Adrenal gland (tissue), 12 donors: ENCODE data around the gene RFWD3. TPM values are rescaled to one million over a fixed set of nuclear protein-coding genes. Genes with fewer than 3 reads are reported as not detected.

ENCODE experiments used
- DNase-seq, 7 donors: peaks; one replicate each; pipeline ENCODE4 v3.0.0-alpha.2; 2019 to 2020
- H3K27ac ChIP-seq, 5 donors: fragments of 200-600 bp; sonication (generic) in 4 of 5; 1 replicate in 3 of 5; 2 replicates in 2 of 5; pipeline versions ENCODE4 v1.5.1 to v1.8.0; 2016 to 2020; ENCODE audit warnings: mild to moderate bottlenecking in 1 of 5
- H3K27me3 ChIP-seq: fragments of 200-600 bp; 2 replicates; pipeline ENCODE4 v1.8.0; 2021
- H3K36me3 ChIP-seq, 2 donors: fragments of 200-600 bp; replicated peaks in 1 of 2; 1 replicate in 1 of 2; 2 replicates in 1 of 2; pipeline versions ENCODE4 v1.5.1 to v1.8.0; 2018 to 2022
- H3K4me1 ChIP-seq, 2 donors: fragments of 200-600 bp; replicated peaks in 1 of 2; 1 replicate in 1 of 2; 2 replicates in 1 of 2; pipeline versions ENCODE4 v1.5.1 to v1.8.0; 2018 to 2021
- H3K4me3 ChIP-seq, 4 donors: fragments of 200-600 bp; sonication (generic) in 3 of 4; one replicate each; pipeline ENCODE4 v1.5.1; 2016 to 2018
- H3K9me3 ChIP-seq, 3 donors: fragments of 200-600 bp; sonication (generic) in 1 of 3; replicated peaks in 1 of 3; 1 replicate in 2 of 3; 2 replicates in 1 of 3; pipeline versions ENCODE4 v1.5.1 to v1.8.0; 2016 to 2021
- CTCF ChIP-seq, 6 experiments: fragments of 450-650 bp in 4 of 6; fragments of 200-600 bp in 2 of 6; sonication (generic) in 1 of 6; IDR thresholded peaks; 1 replicate in 5 of 6; 2 replicates in 1 of 6; pipeline versions ENCODE4 v1.5.1 to v1.8.0; 2016 to 2021; ENCODE audit warnings: antibody characterized with exemption in 6 of 6, mild to moderate bottlenecking in 2 of 6, moderate library complexity in 1 of 6
- POLR2A ChIP-seq, 2 donors: fragments of 450-650 bp; IDR thresholded peaks; one replicate each; pipeline ENCODE4 v1.6.1; 2017; ENCODE audit warnings: antibody characterized with exemption in 2 of 2, mild to moderate bottlenecking in 2 of 2, moderate library complexity in 1 of 2
- WGBS, 4 donors: extraction: QIAGEN DNeasy Blood & Tissue Kit in 2 of 4; methylation state at CpG; one replicate each; pipeline versions ENCODE4 v1.1.5 to v1.1.7; 2013 to 2017; 5-methylcytosine and 5-hydroxymethylcytosine counted together
- intact Hi-C, 2 donors: fragments of 100-400 bp; cut with DNase I; formaldehyde crosslinking; loops; one replicate each; pipeline versions ENCODE4 v1.14.1 to v1.15.0; 2022 to 2023
- polyA plus RNA-seq, 3 donors: library from polyadenylated mRNA; stranded (reverse); fragments of 200-250 nt in 2 of 3; fragments of 350-450 nt in 1 of 3; fragmentation: Illumina TruSeq in 1 of 3; extraction: RNeasy Lipid Tissue Mini Kit (QIAGEN cat#74804) in 1 of 3; gene quantifications; one replicate each; pipeline ENCODE4 v1.2.3, GENCODE V29; 2013 to 2014
- total RNA-seq, 9 donors: library from RNA; depleted of rRNA in 4 of 9; stranded (reverse); fragments of >200 nt in 4 of 9; fragments of 120-200 nt in 1 of 9; fragmentation: NEBNext Ultra II Directional in 1 of 9; extraction: Animal tissue kit (Norgen Biotek cat#: 25700) in 1 of 9; gene quantifications; one replicate each; pipeline versions ENCODE4 v1.1.0 to v1.2.4, GENCODE V29; 2013 to 2023
- donor health status: healthy with polysubstance abuse.
- donor health status: Bipolar disorder and iron deficiency.
- donor health status: DM: yes; HTN: yes; CAD: no.
- donor health status: DM: no; HTN: no; CAD: no.
- donor health status: DM: no; HTN: no; CAD: no.
- donor health status: DM: yes; HTN: yes; CAD: no.

RFWD3 gene
- total and polyA plus RNA-seq, 12 donors = 2.6 to 27.1 (median 11.9) TPM

- Histone ChIP-seq H3K27me3 (no peaks in the 10 kb centered on the region), H3K36me3 (no peaks in the 10 kb centered on the region), H3K4me1 (peaks cover 29 to 41% of the 10 kb centered on the region in 2 donors), H3K27ac (peak within 1 kb of the TSS; percentile 79 to 98 (median 94)), H3K9me3 (no peaks in the 10 kb centered on the region), H3K4me3 (peak within 1 kb of the TSS; percentile 21 to 91 (median 72))
- TF ChIP-seq CTCF (IDR thresholded peaks at IDR 0.05) = no peak
- peak; percentile 86 to 93 for TF ChIP-seq POLR2A (IDR thresholded peaks at IDR 0.05)
- WGBS, 4 donors = 0 to 1% (median 0%) methylated on average over 12 to 77 of the region's 77 CpGs
- DNase-seq = peak; percentile 88 to 93 (median 91)
- intact Hi-C loops = no loop called here
These were observed 60.0 kb downstream of the RFWD3 start, which contains the start of gene GLG1 for GRCh38 chr16:74606521-74607309. Gene GLG1 (minus strand): TSS chr16:74607114. CDS start chr16:74607094, 20 bp downstream.

- no peaks in the 10 kb centered on the region for H3K27me3 ChIP-seq
- no peaks in the 10 kb centered on the region for H3K9me3 ChIP-seq
- H3K36me3 ChIP-seq = no peaks in the 10 kb centered on the region
- intact Hi-C loops = no loop called here
- H3K4me1 ChIP-seq = peaks cover 29 to 48% of the 10 kb centered on the region in 2 donors
- 2 to 4% (median 2%) methylated on average over 17 of the region's 17 CpGs for WGBS, 4 donors
- peak overlapping the region; percentile 79 to 98 (median 94) for H3K27ac ChIP-seq
- DNase-seq = peak in 1 of 7 donors; percentile 18
- TF ChIP-seq POLR2A (IDR thresholded peaks at IDR 0.05) (no peak), CTCF (IDR thresholded peaks at IDR 0.05) (no peak)
- peak overlapping the region; percentile 21 to 91 (median 72) for H3K4me3 ChIP-seq
These were observed 60.7 kb downstream of the RFWD3 start for GRCh38 chr16:74605746-74606520.

GRCh38 chr16:74605332-74605731 is 61.3 kb downstream of the RFWD3 start:
- no peaks in the 10 kb centered on the region for H3K27me3 ChIP-seq
- intact Hi-C loops = no loop called here
- peaks cover 29 to 54% of the 10 kb centered on the region in 2 donors for H3K4me1 ChIP-seq
- peak overlapping the region in 1 of 4 donors; percentile 83 for H3K4me3 ChIP-seq
- H3K27ac ChIP-seq = peak overlapping the region in 3 of 5 donors; percentile 94 to 98 (median 98)
- TF ChIP-seq POLR2A (IDR thresholded peaks at IDR 0.05) (no peak), CTCF (IDR thresholded peaks at IDR 0.05) (no peak)
- DNase-seq = no peak
- WGBS, 4 donors = 43 to 57% (median 45%) methylated on average over 6 of the region's 6 CpGs
- H3K9me3 ChIP-seq = no peaks in the 10 kb centered on the region
- H3K36me3 ChIP-seq = no peaks in the 10 kb centered on the region

- Histone ChIP-seq H3K36me3 (no peaks in the 10 kb centered on the region), H3K27me3 (no peaks in the 10 kb centered on the region), H3K4me3 (no peak overlapping the region), H3K27ac (peak overlapping the region in 1 of 5 donors; percentile 9), H3K9me3 (no peaks in the 10 kb centered on the region), H3K4me1 (peaks cover 29 to 54% of the 10 kb centered on the region in 2 donors)
- intact Hi-C loops = no loop called here
- no peak for TF ChIP-seq POLR2A (IDR thresholded peaks at IDR 0.05)
- no peak for TF ChIP-seq CTCF (IDR thresholded peaks at IDR 0.05)
- DNase-seq = peak in 2 of 7 donors; percentile 16 to 27
- 39 to 51% (median 47%) methylated on average over 4 of the region's 4 CpGs for WGBS, 4 donors
These were observed 62.8 kb downstream of the RFWD3 start for GRCh38 chr16:74603848-74604247.
